Measurements from ENCODE around the gene SFSWAP. TPM values are rescaled to one million over a fixed set of nuclear protein-coding genes. Genes with fewer than 3 reads are reported as not detected.

Gene SFSWAP
- total RNA-seq, 1 experiment from 2014 or later = 37.4 TPM

GRCh38 chr12:131833288-131833895 lies 122.5 kb downstream of the SFSWAP start:
- DNase-seq (ENCODE audit: low spot score) = no peak

GRCh38 chr12:131833896-131834641 lies 123.2 kb downstream of the SFSWAP start:
- DNase-seq (ENCODE audit: low spot score) = no peak

DNA sequence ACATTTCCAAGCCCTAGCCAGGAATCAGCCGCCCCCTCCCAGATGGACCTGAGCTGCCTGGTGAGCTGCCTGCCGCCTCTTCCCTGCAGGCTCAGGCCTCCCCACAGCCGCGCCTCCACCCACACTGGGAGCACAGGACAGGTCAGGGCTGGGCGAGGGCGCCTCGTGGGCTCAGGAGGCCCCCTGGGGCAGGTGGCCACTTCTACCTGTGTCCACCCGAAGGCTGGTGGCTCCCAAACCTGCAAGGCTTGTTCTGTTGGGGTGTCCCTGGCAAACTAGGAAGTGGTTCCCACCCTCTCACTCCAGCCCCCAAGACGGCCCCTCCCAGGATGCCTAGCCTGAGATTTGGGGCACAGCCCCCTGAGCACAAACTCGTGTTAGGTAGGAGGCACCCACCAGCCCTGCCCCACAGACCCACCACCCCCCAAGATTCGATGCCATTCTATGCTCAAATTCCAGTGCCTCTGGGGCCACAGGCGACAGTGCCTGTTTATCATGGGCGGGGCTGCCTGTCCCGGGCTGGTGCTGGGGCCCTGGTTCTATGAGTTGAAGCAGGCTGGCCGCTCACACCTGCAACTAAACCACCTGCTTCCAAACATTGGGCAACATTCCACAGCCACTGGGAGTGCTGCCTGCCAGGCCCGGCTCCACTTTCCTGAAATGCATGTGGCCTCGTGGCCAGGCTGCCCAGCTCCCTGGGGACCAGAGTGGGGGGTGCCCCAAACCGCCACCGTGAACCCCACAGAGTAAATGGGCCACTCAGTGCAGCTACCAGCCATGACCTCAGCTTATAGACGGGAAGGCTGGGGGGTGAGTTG lies 124.1 kb downstream of the SFSWAP start:
- no peak for DNase-seq (ENCODE audit: low spot score)

GRCh38 chr12:131835616-131836171 lies 124.8 kb downstream of the SFSWAP start:
- DNase-seq (ENCODE audit: low spot score) = no peak

- DNase-seq (ENCODE audit: low spot score) = no peak
Observed at GRCh38 chr12:131836193-131836592, 125.3 kb downstream of the SFSWAP start.

GRCh38 chr12:131836714-131837397 lies 126.0 kb downstream of the SFSWAP start:
- DNase-seq (ENCODE audit: low spot score) = no peak

DNA sequence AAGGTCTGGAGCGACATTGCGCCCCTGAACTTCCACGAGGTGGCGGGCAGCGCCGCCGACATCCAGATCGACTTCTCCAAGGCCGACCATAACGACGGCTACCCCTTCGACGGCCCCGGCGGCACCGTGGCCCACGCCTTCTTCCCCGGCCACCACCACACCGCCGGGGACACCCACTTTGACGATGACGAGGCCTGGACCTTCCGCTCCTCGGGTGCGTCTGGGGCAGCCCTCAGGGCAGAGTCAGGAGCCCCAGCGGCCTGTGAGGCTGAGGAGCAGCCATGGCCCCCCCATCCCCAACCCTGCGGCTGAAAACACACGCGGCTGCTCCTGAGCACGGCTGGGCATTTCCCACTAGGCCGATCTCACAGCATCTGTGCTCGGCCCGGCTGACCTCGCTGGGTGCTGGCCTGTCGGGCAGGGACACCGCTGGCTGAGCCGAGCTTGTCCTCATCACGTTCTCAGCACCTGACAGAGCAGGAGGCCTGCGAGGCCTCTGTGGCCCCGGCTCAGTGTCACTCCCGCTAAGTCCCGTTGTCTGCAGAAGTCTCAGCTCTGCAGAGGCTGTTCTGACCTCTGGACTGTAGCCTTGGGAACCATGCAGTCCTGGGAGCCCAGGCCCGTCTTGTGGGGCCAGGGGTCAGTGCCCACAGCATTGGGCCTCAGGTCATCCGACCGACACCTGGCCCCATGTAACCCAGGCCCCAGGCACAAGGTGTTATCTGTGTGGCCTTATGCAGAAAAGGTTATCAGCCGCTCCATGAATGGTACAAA lies 129.9 kb downstream of the SFSWAP start:
- DNase-seq (ENCODE audit: low spot score) = no peak

GRCh38 chr12:131841547-131841946 lies 130.7 kb downstream of the SFSWAP start:
- DNase-seq (ENCODE audit: low spot score) = no peak

- no peak for DNase-seq (ENCODE audit: low spot score)
Observed at GRCh38 chr12:131842169-131842568, 131.3 kb downstream of the SFSWAP start.

DNA sequence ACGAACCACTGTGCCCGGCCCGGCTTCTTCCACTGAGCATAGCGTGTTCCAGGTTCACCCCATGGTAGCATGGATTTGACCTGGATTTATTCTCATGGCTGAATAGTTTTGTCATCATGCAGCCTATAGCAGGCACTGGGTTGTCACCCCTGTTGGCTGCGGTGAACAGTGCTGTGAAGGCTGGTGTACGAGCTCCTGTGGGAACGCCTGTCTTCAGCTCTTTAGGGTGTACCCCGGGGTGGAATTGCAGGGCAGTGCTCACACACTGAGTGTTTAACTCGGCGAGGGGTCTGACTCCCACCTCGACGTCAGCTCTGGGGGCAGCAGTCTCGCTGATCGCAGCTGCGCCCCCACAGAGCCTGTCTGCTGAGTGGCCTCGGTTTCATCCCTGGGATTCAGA lies 132.6 kb downstream of the SFSWAP start:
- no peak for DNase-seq (ENCODE audit: low spot score)

GRCh38 chr12:131844140-131844539 lies 133.2 kb downstream of the SFSWAP start:
- no peak for DNase-seq (ENCODE audit: low spot score)

DNA sequence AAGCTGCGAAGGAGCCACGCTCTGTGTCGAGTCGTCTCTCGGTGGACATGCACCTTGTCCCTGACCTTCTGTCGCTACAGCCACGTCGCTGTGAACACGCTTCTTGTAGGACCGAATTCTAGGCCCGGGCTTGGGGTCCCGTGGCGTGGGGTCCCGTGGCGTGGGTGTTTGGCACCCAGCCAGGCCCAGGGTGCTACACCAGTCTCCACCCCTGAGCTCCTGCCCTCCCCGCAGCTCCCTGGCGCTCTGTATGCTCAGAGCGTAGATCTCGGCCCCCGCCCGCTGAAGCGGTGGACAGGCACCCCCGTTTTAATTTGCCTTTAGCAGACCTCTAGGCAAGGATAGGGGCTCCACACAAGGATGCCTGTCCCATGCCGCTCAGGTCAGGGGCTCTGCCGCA lies 133.8 kb downstream of the SFSWAP start:
- no peak for DNase-seq (ENCODE audit: low spot score)

DNA sequence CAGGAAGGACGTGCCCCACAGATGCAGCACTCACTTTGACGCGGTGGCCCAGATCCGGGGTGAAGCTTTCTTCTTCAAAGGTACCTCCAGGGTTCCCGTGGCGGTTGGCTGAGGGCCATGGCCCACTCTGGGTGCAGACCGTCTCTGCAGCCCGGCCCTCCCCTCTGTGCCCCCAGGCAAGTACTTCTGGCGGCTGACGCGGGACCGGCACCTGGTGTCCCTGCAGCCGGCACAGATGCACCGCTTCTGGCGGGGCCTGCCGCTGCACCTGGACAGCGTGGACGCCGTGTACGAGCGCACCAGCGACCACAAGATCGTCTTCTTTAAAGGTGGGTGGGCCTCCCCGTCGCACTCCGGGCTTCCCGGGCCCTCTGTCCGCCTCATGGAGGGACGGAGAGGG lies 134.2 kb downstream of the SFSWAP start:
- no peak for DNase-seq (ENCODE audit: low spot score)

DNA sequence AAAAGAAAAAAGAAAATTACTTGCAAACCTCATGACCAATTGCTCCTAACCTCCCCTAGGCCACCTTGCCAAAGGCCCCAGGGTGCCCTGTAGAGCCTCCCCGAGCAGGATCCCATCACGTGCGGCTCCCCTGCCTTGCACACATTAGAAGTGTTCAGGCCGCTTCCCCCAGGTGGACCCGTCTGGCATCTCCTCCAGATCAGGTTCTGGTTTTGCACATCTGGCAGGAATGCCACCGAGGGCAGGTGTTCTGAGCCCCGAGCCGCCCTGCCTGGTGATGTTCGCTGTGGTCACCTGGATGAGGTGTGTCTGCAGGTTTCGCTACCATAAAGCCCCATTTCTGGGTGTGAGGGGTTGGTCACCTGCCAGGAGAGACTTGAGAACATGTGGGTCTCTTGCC lies 136.6 kb downstream of the SFSWAP start:
- DNase-seq (ENCODE audit: low spot score) = no peak

- no peak for DNase-seq (ENCODE audit: low spot score)
Observed at GRCh38 chr12:131848753-131849152, 137.9 kb downstream of the SFSWAP start.

Small RNA genes within 50 kb of the gene (small RNA-seq; reads per million reads assigned to genes)
- gene RNA5SP377 (not detected), gene RNA5SP378 (0.50 reads per million), gene RNU6-1017P (not detected)

Other genes starting within 250 kb of the SFSWAP start
- gene MMP17, start 117.3 kb downstream of the SFSWAP start, total RNA-seq (2014; rRNA removed; shearing (Covaris generic)) = not detected in 2 replicates
- 4.9 and 9.6 TPM in 2 replicates for gene ULK1, start 183.5 kb downstream of the SFSWAP start, total RNA-seq (2014; rRNA removed; shearing (Covaris generic))
- 70.5 and 73.8 TPM in 2 replicates for gene PUS1, start 218.2 kb downstream of the SFSWAP start, total RNA-seq (2014; rRNA removed; shearing (Covaris generic))
- 8.3 and 12.2 TPM in 2 replicates for gene EP400, start 238.9 kb downstream of the SFSWAP start, total RNA-seq (2014; rRNA removed; shearing (Covaris generic))

Measured in HT-29 (cell line).